Activated naive CD4-positive, alpha-beta T cell treated with anti-CD3 and anti-CD28 coated beads, Interleukin-2, amount 10 ng/mL, durations not matched to agents 7 days and 5 days (primary cell): Measurements from ENCODE around the gene NCKAP5L.

ENCODE experiments used
- CTCF ChIA-PET: fragments of 350-600 bp; sonication (Branson Sonifier 250); formaldehyde crosslinking; loops from one replicate; lab custom pipeline; 2021; ENCODE audit warnings: antibody characterized with exemption; lab: Charles Lee
- DNase-seq: peaks from one replicate; pipeline ENCODE4 v3.0.0-alpha.2; 2020
- H3K27ac Mint-ChIP-seq: one replicate; pipeline ENCODE4 v1.8.0; 2021; ENCODE audit warnings: mild to moderate bottlenecking, moderate library complexity, mixed read lengths
- H3K27me3 Mint-ChIP-seq: one replicate; pipeline ENCODE4 v1.8.0; 2021; ENCODE audit warnings: mild to moderate bottlenecking, mixed read lengths
- H3K36me3 Mint-ChIP-seq: one replicate; pipeline ENCODE4 v1.8.0; 2021; ENCODE audit warnings: mixed read lengths
- H3K4me1 Mint-ChIP-seq: one replicate; pipeline ENCODE4 v1.8.0; 2021; ENCODE audit warnings: mixed read lengths
- H3K4me3 Mint-ChIP-seq: one replicate; pipeline ENCODE4 v1.8.0; 2021; ENCODE audit warnings: mild to moderate bottlenecking, moderate library complexity, mixed read lengths
- H3K9me3 Mint-ChIP-seq: one replicate; pipeline ENCODE4 v1.8.0; 2021; ENCODE audit warnings: mixed read lengths

Gene NCKAP5L

GRCh38 chr12:49796155-49796554 is 32.1 kb downstream of the NCKAP5L start:
- H3K4me3 Mint-ChIP-seq: no peak overlapping the region
- no peak for DNase-seq
- CTCF ChIA-PET: interaction anchor here (0.8 to 1.4 kb wide), 2 partner anchors 55 to 71 kb away, joined by 3 to 4 read pairs; partner anchors contain the start of gene TMBIM6
- H3K36me3 Mint-ChIP-seq: no peaks in the 10 kb centered on the region
- H3K27ac Mint-ChIP-seq: no peak overlapping the region
- H3K4me1 Mint-ChIP-seq: peaks cover 2% of the 10 kb centered on the region
- H3K27me3 Mint-ChIP-seq: no peaks in the 10 kb centered on the region
- no peaks in the 10 kb centered on the region for H3K9me3 Mint-ChIP-seq

- H3K27ac Mint-ChIP-seq: no peak overlapping the region
- CTCF ChIA-PET: interaction anchor here (1.3 kb wide), 1 partner anchor 18 kb away, joined by 5 read pairs; no protein-coding TSS in a partner anchor
- H3K4me3 Mint-ChIP-seq: no peak overlapping the region
- H3K9me3 Mint-ChIP-seq: no peaks in the 10 kb centered on the region
- no peaks in the 10 kb centered on the region for H3K36me3 Mint-ChIP-seq
- peaks cover 2% of the 10 kb centered on the region for H3K4me1 Mint-ChIP-seq
- H3K27me3 Mint-ChIP-seq: no peaks in the 10 kb centered on the region
- DNase-seq: no peak
Observed at GRCh38 chr12:49795654-49796105, 32.5 kb downstream of the NCKAP5L start.

- DNase-seq: no peak
- Mint-ChIP-seq H3K27ac (no peak overlapping the region), H3K4me3 (no peak overlapping the region), H3K9me3 (no peaks in the 10 kb centered on the region), H3K4me1 (peaks cover 2% of the 10 kb centered on the region), H3K36me3 (no peaks in the 10 kb centered on the region), H3K27me3 (no peaks in the 10 kb centered on the region)
- CTCF ChIA-PET: interaction anchor here (1.3 kb wide), 1 partner anchor 17 kb away, joined by 5 read pairs; no protein-coding TSS in a partner anchor
Observed at GRCh38 chr12:49794811-49795653, 33.2 kb downstream of the NCKAP5L start.

- no peaks in the 10 kb centered on the region for H3K27me3 Mint-ChIP-seq
Observed at GRCh38 chr12:49794021-49794420, 34.2 kb downstream of the NCKAP5L start.

GRCh38 chr12:49793620-49794019 is 34.6 kb downstream of the NCKAP5L start:
- CTCF ChIA-PET: interaction anchor here (1.2 kb wide), 1 partner anchor 34 kb away, joined by 3 read pairs; the partner anchor contains the start of gene NCKAP5L
- Mint-ChIP-seq H3K4me3 (no peak overlapping the region), H3K27me3 (no peaks in the 10 kb centered on the region), H3K4me1 (peaks cover 2% of the 10 kb centered on the region), H3K27ac (no peak overlapping the region), H3K9me3 (no peaks in the 10 kb centered on the region), H3K36me3 (no peaks in the 10 kb centered on the region)
- no peak for DNase-seq

More at GRCh38 chr12:49794021-49794420, 34.2 kb downstream of the NCKAP5L start:
- no peak overlapping the region for H3K27ac Mint-ChIP-seq
- H3K36me3 Mint-ChIP-seq: no peaks in the 10 kb centered on the region
- CTCF ChIA-PET: interaction anchor here (1.2 kb wide), 1 partner anchor 34 kb away, joined by 3 read pairs; the partner anchor contains the start of gene NCKAP5L
- H3K4me3 Mint-ChIP-seq: no peak overlapping the region
- H3K9me3 Mint-ChIP-seq: no peaks in the 10 kb centered on the region
- DNase-seq: no peak
- peaks cover 2% of the 10 kb centered on the region for H3K4me1 Mint-ChIP-seq

- CTCF ChIA-PET: interaction anchor here (1.2 kb wide), 1 partner anchor 35 kb away, joined by 3 read pairs; the partner anchor contains the start of gene NCKAP5L
- H3K36me3 Mint-ChIP-seq: no peaks in the 10 kb centered on the region
- H3K4me3 Mint-ChIP-seq: no peak overlapping the region
Observed at GRCh38 chr12:49792976-49793580, 35.1 kb downstream of the NCKAP5L start.

GRCh38 chr12:49792181-49792970 is 35.8 kb downstream of the NCKAP5L start:
- Mint-ChIP-seq H3K9me3 (peaks cover 3% of the 10 kb centered on the region), H3K27ac (no peak overlapping the region), H3K4me3 (no peak overlapping the region), H3K27me3 (no peaks in the 10 kb centered on the region), H3K36me3 (no peaks in the 10 kb centered on the region), H3K4me1 (peaks cover 2% of the 10 kb centered on the region)
- DNase-seq: no peak
- CTCF ChIA-PET: interaction anchor here (1.6 kb wide), 1 partner anchor 14 kb away, joined by 7 read pairs; no protein-coding TSS in a partner anchor

More at GRCh38 chr12:49792976-49793580, 35.1 kb downstream of the NCKAP5L start:
- H3K27ac Mint-ChIP-seq: no peak overlapping the region
- H3K9me3 Mint-ChIP-seq: no peaks in the 10 kb centered on the region
- no peaks in the 10 kb centered on the region for H3K27me3 Mint-ChIP-seq
- DNase-seq: no peak
- peaks cover 2% of the 10 kb centered on the region for H3K4me1 Mint-ChIP-seq

GRCh38 chr12:49791700-49792099 is 36.5 kb downstream of the NCKAP5L start:
- no peak overlapping the region for H3K4me3 Mint-ChIP-seq
- H3K27ac Mint-ChIP-seq: no peak overlapping the region

GRCh38 chr12:49790741-49791555 is 37.3 kb downstream of the NCKAP5L start:
- CTCF ChIA-PET: interaction anchor here (1.3 to 1.6 kb wide), 2 partner anchors 9 to 13 kb away, joined by 3 to 7 read pairs; no protein-coding TSS in a partner anchor
- H3K27me3 Mint-ChIP-seq: peaks cover 9% of the 10 kb centered on the region
- no peak overlapping the region for H3K27ac Mint-ChIP-seq
- H3K36me3 Mint-ChIP-seq: no peaks in the 10 kb centered on the region
- DNase-seq: no peak
- peaks cover 2% of the 10 kb centered on the region for H3K4me1 Mint-ChIP-seq
- peaks cover 3% of the 10 kb centered on the region for H3K9me3 Mint-ChIP-seq
- H3K4me3 Mint-ChIP-seq: no peak overlapping the region

More at GRCh38 chr12:49791700-49792099, 36.5 kb downstream of the NCKAP5L start:
- peaks cover 2% of the 10 kb centered on the region for H3K4me1 Mint-ChIP-seq
- H3K9me3 Mint-ChIP-seq: peaks cover 3% of the 10 kb centered on the region
- no peak for DNase-seq
- H3K27me3 Mint-ChIP-seq: peaks cover 4% of the 10 kb centered on the region
- CTCF ChIA-PET: interaction anchor here (1.6 kb wide), 1 partner anchor 14 kb away, joined by 7 read pairs; no protein-coding TSS in a partner anchor
- no peaks in the 10 kb centered on the region for H3K36me3 Mint-ChIP-seq

GRCh38 chr12:49789992-49790391 is 38.2 kb downstream of the NCKAP5L start:
- H3K27ac Mint-ChIP-seq: no peak overlapping the region
- peaks cover 12% of the 10 kb centered on the region for H3K27me3 Mint-ChIP-seq
- DNase-seq: no peak
- H3K36me3 Mint-ChIP-seq: no peaks in the 10 kb centered on the region
- H3K4me1 Mint-ChIP-seq: peaks cover 2% of the 10 kb centered on the region
- no peak overlapping the region for H3K4me3 Mint-ChIP-seq
- H3K9me3 Mint-ChIP-seq: peaks cover 3% of the 10 kb centered on the region
- CTCF ChIA-PET: interaction anchor here (1.3 kb wide), 1 partner anchor 10 kb away, joined by 3 read pairs; no protein-coding TSS in a partner anchor

- Mint-ChIP-seq H3K27me3 (peaks cover 34% of the 10 kb centered on the region), H3K4me3 (no peak overlapping the region), H3K36me3 (no peaks in the 10 kb centered on the region), H3K9me3 (peaks cover 3% of the 10 kb centered on the region), H3K27ac (no peak overlapping the region), H3K4me1 (no peaks in the 10 kb centered on the region)
- DNase-seq: no peak
- CTCF ChIA-PET: interaction anchor here (0.6 to 0.8 kb wide), 2 partner anchors 10 to 388 kb away, joined by 3 read pairs; no protein-coding TSS in a partner anchor
Observed at GRCh38 chr12:49787672-49788071, 40.5 kb downstream of the NCKAP5L start.

GRCh38 chr12:49784756-49785409 is 43.3 kb downstream of the NCKAP5L start:
- Mint-ChIP-seq H3K4me1 (no peaks in the 10 kb centered on the region), H3K36me3 (no peaks in the 10 kb centered on the region), H3K9me3 (peaks cover 3% of the 10 kb centered on the region), H3K4me3 (no peak overlapping the region), H3K27me3 (peaks cover 53% of the 10 kb centered on the region), H3K27ac (no peak overlapping the region)
- CTCF ChIA-PET: interaction anchor here (0.7 to 0.9 kb wide), 3 partner anchors 13 to 149 kb away, joined by 3 to 6 read pairs (median 4); no protein-coding TSS in a partner anchor
- no peak for DNase-seq
